NCI-H1105 treated with DMSO at 0.1 percent for 48 hours (cell line): ENCODE measurements around the gene CTIF.
A peak's percentile ranks its signal among the peaks of the same experiment; 100 is the strongest.
"Not testable (repeated sequence)": the region's sequence is repeated elsewhere in the genome, so short reads cannot be mapped to it uniquely, and the experiment has no call there.

ENCODE experiments used
- DNase-seq: peaks from one replicate; lab custom pipeline; 2025; lab: John Stamatoyannopoulos, UW

Gene CTIF

DNA sequence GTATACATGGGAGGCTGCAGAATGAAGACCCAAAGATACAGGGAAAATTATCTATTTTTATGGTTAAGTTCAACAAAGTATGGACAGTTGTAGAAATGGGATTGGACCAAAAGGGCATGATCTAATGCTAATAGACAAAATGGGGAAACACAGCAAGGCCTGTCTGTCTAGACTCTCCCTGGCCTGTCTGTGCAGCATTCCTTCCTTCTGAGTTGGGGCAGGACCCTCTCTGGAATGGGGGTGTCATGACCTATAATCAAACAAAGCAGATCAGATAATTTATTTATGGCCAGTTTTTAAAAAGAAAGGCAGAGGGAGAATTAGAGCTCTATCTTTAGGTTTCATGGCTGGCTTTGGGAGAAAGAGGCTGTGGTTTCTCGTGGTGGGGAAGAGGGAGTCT is 104.4 kb downstream of the CTIF start:
- no peak for DNase-seq

DNA sequence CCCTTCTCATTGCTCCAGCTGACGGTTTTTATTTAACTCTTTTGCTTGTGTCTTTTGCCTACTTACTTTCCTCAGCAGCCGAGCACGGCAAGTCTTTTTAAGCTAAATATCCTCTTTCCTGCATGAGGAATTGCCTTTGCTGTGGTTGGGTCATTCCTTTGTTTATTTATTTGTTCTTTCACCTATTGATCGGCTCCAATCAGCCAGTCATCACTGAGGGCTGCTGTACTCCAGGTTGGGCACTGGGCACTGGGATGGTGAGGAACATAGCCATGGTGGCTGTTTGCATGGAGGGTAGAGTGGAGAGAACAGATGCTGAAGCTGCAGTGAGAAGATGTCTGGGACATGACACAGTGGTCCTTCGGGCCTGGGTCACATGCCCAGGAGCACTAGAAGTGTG is 105.2 kb downstream of the CTIF start:
- no peak for DNase-seq

DNA sequence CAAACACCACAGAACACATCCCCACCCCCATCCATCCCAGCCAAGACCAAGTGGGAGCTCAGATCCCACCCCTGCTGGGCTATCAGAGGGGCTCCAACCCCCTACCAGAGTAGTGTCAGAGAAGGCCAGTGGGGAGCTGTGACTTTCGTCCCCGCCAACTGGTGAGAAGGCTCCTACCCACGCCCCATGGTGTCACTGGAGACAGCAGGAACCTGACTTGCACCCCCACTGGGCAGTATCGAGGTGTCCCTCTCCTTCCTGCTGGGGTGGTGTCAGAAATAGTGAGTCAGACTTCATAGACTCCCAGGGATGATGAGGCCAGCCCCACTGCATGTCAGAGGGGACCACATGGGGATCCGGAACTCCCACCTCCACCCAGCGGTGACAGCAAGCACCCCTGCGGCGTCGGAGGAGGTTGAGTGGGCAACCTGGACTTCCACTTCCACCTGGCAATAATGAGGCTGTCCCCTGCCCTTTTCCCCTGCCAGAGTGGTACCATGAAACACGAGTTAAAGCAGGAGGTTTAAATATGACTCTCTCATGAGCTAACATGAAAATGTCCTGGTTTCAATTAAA is 106.7 kb downstream of the CTIF start:
- DNase-seq = no peak

DNA sequence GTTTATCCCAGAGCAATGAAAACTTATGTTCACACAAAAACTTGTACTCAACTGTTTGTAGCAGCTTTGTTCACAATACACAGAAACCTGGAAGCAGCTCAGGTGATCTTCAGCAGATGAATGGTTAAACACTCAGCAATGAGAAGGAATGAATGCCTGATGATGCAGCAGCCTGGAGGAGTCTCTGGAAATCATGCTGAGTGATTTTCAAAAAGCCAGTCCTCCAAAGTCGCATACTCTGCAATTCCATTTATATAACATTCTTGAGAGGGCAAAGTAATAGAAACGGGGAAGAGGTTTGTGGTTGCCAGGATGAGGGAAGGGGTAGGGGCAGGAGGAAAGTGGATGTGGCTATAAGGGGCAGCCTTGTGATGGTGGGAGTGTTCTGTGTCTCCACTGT is 108.1 kb downstream of the CTIF start:
- DNase-seq = no peak

DNA sequence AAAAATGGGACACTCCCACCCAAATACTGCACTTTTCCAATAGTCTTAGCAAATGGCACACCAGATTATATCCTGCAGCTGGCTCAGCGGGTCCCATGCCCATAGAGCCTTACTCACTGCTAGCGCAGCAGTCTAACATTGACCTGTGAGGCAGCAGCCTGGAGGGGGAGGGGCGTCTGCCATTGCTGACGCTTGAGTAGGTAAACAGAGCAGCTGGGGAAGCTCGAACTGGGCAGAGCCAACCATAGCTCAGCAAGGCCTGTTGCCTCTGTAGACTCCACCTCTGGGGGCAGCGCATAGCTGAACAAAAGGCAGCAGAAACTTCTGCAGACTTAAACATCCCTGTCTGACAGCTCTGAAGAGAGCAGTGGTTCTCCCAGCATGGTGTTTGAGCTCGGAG is 110.4 kb downstream of the CTIF start:
- no peak for DNase-seq

DNA sequence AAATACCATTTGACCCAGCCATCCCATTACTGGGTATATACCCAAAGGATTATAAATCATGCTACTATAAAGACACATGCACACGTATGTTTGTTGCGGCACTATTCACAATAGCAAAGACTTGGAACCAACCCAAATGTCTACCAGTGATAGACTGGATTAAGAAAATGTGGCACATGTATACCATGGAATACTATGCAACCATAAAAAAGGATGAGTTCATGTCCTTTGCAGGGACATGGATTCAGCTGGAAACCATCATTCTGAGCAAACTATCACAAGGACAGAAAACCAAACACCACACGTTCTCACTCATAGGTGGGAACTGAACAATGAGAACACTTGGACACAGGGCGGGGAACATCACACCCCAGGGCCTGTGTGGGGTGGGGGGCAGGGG is 115.8 kb downstream of the CTIF start:
- not testable (repeated sequence) for DNase-seq

DNA sequence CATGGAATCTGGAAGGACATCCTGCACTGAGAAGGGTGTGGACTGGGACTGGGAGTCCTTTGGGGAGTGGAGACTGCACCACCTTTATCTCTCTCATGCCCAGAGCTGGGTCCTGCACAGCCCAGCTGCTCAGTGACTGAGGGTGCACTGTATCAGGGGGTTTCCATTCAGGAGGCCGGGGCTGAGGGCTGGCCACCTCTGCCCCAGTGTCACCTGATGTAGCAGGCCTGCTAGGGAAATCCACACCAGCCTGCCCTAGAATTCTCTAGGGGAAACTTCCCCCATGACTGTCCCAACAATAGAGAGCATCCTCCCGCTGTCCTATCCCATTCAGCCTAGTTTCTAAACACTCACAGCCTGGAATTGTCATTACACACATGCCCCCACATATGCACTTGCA is 116.7 kb downstream of the CTIF start:
- no peak for DNase-seq

DNA sequence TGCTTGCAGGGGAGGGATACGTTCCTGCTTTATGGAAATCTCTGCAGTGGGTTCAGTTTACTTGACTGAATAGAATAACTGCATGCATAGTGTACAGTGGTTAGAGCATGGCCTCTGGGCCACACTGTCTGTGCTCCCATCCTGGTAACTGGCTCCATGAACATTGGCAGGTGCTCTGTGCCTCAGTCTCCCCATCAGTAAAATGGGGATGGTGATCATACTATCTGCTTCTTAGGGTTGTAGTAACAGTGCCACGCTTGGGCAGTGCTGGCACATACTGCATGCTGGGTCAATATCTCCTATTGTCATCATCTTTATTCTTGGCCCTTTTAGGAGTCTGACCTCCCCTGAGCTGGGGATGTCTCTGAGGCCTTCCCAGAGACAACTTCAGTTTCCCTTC is 117.3 kb downstream of the CTIF start:
- no peak for DNase-seq

DNA sequence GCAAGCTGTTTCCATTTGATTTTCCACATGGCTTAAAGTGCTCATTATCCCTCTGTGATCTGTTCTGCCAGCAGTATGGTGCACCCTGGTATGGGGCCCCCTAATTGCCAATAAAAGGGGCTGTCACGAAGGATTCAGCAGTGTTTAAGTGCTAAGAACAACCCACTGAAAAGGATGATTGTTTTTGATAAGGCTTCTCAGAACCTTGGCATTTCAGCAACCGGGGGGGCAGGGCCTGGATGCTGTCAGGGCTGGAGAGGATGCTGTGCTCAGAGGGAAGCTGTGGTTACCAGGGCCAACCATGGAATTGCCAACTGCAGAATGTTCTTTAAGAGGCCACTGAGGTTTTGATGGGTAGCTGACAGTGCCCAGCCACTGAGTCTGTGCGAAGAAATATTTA is 117.8 kb downstream of the CTIF start:
- DNase-seq = no peak

DNA sequence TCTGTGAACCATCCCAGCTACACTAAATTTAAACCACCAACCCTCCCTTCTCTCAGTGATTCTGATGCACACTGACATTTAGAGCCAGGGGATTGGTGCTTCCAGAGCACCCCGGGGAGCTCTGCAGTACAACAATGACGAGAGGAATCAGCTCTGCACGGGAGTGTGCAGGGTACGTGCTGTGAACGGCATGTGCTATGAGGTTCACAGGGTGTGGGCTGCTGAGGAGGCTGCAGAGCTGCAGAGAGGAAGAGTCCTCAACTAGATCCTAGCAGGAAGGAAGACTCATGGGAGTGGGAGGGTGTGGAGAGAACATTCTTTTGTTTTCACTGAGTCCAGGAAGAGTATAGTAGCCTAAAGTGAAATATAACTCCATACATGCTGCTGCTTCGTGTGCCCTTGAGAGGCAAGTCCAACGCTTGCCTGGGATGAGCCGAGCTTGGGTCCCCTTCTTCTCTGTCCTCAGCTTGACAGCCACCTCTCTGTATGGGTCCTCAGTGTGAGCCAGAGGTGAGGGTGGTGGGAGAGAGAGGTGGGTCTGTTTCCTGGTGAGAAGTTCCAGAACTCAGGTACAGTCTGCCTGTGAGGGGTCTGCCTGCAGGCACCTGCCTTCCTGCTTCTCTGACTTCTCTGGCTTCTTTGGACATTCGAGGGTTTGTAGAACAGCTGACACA is 118.8 kb downstream of the CTIF start:
- DNase-seq = no peak

DNA sequence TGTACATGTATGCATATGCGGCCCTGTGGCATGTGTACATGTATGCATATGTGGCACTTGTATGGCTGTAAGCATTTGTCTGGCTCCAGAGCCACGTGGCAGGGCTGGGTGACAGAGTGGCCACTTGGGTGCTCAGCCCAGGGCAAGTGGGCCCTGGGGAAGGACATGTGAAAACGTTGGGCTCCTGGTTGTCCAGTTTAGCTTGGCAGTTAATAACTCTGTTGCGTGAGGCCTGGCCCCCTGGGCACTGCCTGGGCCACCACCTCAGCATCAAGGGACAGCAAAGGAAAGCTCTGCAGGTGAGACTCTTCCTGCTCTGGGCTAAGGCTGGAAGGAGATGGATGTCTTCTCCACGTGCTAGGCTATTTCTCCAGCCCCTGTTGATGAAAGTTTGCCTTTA is 119.9 kb downstream of the CTIF start:
- no peak for DNase-seq

DNA sequence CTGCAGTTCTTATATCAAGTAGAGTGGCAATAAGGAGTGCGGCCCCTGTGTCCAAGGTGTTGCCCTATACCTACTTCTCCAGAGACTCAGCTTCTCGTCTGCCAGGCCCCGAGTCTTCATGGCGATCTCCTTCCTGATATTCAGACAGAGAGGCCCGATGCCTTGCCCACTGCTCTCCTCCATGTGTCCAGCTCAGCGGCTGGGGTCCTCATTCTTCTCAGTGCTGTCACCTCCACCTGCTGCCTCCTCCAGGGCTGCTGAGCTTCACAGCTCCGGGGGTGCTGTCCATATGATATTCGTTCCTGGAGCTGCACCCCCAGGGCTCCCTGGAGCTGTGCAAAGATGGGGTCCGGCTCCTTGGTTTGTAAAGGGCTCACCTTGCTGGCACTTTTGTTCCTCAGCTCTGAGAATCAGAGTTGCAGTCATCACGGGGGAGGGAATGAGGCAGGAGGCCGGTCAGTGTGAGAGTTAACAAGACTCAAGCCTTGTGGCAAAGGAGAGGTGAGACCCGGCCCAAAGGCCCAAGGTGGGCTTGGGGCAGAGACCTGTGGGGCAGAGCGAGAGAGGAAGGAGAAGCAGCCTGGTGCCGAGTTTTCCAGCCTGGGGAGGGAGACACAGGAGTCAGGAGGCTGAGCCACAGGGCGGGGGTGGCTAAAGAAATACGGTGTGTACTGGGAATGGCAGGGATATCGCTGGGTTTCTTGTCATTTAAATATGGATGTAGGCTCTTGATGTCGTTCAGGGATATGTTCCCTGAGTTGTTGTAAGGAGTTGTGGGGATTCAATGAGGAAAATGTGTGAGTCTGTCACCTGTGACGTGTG is 120.6 kb downstream of the CTIF start:
- no peak for DNase-seq

DNA sequence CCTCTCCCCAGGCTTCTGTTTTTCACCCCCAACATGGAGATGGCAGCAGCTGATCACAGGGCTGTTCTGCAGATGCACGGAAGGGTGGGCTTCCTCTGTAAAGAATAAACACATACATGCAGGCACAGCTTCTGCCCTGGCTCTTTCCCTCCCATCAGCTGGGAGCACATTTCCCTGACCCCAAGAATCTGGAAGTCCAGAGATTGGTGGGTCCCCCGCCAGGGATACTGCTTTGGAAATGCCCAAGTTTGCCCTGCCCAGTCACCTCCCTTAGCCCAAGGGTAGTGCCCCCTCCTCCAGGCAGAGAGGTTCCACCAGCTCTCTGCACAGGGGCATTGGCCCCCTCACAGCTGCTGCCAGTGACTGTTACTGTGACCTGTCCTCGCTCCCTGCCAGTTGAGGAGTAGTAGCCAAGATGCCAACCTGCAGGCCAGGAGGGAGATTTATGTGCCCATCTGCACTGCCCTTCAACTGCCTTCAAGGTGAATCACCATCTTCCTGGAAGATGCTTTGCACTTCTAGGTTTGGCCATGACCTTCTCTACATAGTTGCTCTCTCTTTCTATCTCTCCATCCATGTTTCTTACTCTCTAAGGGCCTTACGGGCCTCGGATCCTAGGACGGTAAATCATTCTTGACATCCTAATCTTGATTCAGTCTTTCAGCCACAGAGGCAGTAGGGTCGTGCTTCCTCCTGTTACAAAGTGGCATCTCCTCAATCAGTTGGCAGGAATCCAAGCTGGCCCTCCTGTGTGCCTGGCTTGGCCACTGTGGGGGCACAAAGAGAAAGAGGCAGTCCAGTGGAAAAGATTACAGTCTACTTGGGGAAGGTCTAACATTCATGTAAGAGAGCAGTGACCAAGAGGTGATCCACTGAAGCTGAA is 121.8 kb downstream of the CTIF start:
- DNase-seq = no peak

DNA sequence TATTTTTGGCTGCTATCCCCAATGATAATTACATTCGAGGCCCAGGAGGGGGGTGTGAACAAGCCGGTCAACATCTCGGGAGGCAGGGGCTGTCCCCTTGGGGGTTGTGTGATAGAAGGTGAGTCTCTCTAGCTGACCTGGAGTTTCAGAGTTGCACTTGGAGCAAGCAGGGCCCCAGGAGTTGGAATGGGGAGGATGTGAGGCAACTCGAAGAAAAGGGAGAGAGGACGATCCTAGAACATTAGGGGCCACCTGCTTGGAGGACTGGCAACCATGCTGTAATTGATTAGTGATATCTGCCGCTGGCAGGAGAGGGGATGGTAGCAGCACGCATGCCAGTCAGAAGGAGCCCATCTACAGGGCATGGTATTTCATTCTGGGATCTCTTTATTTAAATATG is 122.6 kb downstream of the CTIF start:
- DNase-seq = no peak

DNA sequence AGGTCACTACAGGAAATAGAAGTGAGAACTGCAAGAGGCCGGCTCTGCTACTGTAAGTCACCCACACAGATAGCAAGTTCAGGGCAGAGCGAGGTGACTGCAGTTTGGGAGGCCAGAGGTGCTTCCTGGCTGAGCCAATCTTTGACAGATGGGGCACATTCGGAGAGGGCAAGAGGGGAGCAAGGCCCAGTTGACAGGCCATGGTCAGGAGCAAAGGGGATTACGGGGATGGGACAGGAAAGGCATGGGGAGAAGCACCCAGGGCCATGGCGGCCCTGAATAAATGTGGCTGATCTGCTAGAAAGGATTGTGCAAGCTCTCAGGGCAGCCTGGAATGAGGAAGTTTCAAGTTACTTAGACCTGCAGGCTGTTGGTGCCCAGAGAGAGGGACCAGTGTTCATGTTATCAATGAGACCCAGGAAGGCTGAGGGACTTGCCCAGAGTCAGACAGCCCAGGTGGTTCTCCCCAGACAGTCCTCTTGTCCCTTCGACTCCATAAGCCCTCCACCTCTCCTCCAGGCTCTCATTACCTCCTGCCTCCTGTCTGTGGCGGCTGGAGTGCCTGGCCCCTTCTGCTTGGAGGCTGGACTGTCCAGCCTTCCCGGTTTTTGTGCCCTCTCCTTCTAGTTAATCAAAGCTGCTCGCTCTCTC is 123.3 kb downstream of the CTIF start:
- no peak for DNase-seq

DNA sequence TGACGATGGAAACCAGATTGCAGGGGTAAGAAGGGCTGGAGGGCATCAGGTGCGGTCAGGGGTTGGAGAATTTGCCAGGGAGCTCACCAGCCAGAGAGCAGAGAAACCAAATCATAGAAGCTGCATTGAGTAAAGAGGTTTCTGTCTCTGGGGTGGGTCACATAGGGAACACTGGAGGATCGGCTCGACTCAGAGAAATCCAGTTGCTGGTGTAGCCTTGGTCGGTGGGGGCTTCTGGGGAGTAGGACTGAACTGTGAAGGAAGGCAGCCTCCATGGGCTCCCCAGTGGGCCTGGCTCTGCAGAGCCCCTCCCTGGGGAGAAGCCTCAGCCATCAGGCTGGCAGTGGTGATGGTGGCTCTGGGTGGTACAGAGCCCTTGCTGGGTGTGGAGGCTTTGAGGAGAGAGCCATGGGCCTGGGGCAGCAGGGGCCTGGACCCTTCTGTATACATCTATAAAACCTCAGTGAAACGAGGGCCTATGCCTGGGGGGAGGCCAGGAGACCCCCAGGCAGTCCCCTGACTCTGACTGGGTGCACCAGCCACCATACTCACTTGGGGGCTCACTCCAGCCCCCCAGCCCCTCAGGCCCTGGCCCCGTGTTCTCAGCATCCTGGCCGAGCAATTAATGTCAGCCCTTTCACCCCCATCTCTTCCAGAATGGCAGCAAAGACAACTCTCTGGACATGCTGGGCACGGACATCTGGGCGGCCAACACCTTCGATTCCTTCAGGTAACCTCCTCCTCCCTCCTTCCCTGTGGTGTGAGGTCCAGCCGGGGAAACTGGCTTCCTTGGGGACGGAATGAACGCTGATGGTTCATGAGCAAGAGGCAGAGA is 124.5 kb downstream of the CTIF start:
- DNase-seq = no peak

DNA sequence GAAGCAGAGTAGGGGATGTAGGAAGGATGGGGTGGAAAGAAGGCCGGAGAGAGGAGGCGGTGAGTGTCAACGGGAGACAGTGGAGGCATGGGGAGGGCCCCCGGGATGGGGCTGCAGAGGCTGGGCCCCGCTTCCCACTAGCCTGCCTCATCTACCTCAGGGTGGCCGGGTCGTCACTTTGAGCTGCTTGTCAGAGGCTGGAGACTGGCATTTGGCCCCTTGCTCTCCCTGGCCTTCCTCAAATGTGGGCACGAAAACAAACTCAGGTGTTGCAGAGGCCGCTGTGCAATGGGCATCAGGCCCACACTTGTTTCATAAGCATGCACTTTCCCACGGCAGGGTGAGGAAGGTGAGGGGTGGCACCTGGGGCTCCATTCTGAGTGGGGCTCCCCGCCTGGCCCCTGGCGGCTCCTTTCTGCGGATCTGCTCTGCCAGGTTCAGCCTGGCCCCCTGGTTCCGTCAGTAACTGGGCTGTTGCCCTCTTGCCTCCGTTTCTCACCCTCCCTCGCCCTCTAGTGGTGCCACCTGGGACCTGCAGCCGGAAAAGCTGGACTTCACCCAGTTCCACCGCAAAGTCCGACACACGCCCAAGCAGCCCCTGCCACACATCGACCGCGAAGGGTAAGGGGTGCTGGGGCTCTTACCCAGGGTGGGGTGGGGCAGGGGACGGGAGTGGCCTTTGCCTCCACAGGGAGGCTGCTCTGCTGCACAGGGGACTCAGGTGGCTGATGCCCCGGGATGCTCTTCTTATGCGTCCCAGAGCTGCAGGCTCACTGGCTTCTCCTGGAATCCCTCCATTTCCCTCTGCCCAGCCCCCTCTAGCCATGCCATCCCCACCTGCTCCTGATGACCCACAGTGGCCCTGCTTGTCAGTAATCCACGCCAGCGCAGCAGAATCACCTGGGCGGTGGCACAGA is 125.4 kb downstream of the CTIF start:
- peak; percentile 11 for DNase-seq

DNA sequence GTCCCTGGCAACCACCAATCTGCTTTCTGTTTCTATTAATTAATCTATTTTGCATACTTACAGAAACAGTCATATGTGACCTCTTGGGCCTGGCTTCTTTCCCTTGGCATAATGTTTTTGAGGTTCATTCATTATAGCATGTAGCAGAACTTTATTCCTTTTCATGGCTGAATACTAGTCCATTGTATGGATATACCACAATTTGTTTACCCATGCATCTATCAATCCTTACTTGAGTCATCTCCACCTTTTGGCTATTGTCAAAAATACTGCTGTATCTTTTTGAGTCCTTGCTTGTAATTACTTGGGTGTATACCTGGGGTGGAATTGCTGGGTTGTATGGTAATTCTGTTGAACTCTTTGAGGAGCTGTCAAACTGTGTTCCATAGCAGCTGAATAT is 126.8 kb downstream of the CTIF start:
- no peak for DNase-seq

DNA sequence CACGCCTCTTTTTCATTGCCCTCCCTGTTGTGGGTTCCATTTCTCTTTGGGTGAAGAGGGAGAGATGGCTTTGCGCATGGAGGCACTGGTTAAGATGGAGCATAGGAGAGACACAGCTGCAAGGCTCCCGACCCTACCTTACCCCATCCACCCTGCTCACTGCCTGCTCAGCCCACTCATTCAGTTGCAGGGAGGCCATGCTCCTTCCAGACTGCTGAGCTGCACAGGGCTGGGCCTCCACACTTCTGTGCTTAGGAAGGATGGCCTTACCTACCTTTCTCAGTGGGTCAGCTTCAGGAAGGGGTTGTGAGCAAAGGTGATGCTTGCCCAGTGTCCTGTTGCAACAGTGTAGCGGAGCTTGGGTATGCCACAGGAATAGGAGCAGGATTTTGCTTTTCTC is 127.8 kb downstream of the CTIF start:
- no peak for DNase-seq
